Stimulated activated CD8-positive, alpha-beta memory T cell treated with anti-CD3 and anti-CD28 coated beads, Interleukin-7, amount 100 ng/mL, for 1 hour (primary cell): Measurements from ENCODE around the gene ACACB.

Experiments
- DNase-seq, 2 donors: peaks; one replicate each; pipeline ENCODE4 v3.0.0-alpha.2; 2020; ENCODE audit warnings: low read depth in 2 of 2

Gene ACACB

DNA sequence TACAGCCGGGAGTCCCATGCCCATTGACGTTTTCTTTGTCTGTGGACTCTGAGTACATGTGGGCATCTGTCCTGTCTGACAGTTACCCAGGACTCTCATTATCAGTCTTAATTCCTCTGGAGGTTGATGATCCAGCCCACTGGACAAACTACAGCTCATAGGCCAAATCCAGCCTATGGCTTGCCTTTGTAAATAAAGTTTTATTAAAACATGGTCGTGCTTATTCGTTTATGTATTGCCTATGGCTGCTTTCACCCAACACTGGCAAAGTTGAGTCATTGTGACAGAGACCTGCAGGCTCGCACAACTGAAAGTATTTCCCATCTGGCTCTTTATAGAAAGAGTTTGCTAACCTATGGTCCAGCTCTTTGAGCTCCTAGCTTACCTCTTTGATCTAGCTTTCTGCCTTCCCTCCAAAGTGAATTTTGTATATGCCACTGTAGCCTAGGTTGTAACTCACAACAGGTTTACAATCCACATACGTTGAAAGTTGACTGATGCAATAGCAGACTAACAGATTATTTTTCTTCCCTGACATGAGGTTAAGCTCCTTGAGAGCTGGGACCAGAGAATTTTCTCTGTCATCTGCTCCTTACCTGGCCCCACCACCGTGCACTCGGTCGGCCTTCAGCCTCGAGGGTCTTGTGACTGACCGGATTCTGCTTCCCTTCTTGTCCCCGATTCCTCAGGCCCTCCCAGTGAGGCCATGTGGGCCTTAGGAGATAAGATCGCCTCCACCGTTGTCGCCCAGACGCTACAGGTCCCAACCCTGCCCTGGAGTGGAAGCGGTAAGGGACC lies 57.3 kb downstream of the ACACB start:
- no peak for DNase-seq

DNA sequence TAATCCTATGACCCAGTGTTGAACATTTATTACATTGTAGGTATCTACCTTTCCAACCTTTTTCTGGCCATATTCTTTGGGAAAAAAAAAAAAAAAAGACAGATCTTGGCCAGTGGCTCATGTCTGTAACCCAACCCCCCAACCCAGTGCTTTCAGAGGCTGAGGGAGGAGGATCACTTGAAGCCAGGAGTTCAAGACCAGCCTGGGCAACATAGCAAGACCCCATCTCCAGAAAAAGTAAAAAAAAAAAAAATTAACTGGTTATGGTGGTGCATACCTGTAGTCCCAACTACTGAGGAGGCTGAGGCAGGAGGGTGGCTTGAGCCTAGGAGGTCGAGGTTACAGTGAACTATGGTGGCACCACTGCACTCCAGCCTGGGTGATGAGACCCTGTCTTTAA lies 58.1 kb downstream of the ACACB start:
- DNase-seq = no peak

DNA sequence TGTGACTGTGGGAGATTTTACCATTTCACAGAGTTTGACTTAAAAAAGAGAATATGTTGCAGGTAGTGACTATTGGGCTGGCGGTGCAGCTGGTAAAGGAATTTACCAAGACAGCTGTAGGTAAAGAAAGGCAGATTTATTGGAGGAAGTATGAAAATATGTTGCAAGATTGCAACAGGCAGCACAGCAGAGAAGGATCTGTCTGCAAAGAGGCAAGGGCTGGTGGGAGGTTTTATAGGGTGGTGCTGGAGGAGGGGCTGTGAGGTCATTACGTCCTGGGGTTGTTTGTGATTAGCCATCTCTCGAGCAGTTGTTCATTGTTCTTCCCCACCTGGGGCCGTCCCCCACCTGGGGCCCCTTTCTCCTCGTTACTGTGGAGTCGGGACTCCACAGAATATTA lies 62.1 kb downstream of the ACACB start:
- no peak for DNase-seq

DNA sequence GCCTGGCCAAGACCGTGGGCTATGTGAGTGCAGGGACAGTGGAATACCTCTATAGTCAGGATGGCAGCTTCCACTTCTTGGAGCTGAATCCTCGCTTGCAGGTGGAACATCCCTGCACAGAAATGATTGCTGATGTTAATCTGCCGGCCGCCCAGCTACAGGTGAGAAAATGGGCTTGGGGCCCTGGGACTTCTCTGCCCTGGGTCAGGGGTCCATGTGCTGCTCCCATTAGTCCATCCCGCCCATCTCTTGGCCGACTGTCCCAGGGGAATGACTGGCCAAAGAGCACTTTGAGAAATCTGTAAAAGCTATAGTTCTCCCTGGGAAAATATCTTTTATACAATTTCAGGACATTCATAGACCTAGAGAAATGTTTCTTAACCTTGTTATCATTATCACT lies 63.5 kb downstream of the ACACB start:
- DNase-seq = no peak

DNA sequence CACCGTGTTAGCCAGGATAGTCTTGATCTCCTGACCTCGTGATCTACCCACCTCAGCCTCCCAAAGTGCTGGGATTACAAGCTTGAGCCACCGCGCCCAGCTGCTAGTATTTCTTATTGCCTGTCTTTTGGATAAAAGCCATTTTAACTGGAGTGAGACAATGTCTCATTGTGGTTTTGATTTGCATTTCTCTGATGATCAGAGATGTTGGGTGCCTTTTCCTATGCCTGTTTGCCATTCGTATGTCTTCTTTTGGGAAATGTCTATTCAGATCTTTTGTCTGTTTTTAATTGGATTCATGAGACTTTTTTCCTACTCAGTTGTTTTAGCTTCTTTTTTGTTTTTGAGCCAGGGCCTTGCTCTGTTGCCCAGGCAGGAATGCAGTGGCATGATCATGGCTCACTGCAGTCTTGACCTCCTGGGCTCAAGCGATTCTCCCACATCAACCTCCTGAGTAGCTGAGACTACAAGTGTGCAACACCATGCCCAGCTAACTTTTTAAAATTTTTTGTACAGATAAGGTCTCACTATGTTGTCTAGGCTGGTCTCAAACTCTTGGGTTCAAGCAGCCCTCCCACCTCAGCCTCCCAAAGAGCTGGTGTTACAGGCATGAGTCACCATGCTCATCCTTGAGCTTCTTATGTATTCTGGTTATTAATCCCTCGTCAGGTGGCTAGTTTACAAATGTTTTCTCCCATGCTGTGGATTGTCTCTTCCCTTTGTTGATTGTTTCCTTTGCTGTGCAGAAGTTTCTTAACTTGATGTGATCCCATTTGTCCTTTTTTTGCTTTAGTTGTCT lies 65.9 kb downstream of the ACACB start:
- no peak for DNase-seq

DNA sequence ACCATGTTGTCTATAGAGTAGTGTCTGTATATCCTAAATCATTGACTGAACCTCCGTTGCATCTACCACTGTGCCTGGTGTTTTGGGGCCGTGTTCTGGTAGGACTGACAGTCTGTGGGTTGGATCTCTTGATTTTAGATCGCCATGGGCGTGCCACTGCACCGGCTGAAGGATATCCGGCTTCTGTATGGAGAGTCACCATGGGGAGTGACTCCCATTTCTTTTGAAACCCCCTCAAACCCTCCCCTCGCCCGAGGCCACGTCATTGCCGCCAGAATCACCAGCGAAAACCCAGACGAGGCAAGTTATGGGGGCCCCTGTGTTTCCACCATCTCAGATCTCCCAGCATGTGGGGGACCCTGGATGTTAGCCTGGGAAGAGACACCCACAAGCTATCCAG lies 69.1 kb downstream of the ACACB start:
- no peak for DNase-seq

DNA sequence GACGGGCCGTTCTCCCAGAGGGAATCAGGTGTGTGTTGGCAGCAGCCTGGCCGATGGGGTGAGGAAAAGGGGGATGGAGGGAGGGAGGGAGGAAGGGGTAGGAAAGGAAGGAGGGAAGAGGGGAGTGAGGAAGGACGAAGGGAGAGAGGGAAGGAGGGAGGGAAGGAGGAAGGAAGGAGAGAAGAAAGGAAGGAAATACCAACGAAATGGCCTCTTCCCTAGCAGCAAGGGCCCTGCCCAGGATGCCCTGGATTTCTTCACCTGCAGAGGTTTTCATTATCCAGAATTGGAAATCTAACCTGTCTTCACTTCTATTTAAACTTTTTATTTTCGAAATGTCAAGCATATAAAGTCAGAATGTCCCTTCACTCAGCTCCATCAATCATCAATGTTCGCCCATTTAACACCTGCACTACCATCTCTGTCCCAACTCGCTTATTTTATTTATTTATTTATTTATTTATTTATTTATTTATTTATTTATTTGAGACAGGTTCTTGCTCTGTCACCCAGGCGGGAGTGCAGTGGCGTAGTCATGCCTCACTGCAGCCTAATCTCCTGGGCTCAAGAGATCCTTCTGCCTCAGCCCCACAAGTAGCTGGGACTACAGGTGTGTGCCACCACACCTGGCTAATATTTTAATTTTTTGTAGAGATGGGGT lies 70.7 kb downstream of the ACACB start:
- DNase-seq = no peak

DNA sequence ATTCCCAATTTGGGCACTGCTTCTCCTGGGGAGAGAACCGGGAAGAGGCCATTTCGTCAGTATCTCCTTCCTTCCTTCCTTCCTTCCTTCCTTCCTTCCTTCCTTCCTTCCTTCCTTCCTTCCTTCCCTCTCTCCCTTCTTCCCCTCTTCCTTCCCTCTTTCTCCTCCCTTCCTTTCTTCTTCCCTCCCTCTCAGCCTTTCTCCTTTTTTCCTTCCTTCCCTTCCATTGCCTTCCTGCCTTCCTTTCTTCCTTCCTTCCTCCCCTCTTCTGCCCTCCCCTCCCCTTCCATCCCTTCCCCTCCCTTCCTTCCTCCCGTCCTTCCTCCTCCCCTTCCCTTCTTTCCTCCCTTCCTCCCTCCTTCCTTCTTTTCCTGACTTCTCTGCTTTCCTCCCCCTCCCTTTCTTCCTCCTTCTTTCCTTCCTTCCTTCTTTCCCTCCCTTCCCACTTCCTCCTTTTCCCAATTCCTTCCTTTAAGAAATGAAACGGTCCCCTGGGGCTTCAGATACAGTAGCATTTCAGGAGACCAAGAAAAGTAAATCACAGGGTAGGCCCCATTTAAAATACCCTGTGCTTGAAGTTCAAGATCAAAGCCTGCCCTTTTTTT lies 71.8 kb downstream of the ACACB start:
- no peak for DNase-seq

DNA sequence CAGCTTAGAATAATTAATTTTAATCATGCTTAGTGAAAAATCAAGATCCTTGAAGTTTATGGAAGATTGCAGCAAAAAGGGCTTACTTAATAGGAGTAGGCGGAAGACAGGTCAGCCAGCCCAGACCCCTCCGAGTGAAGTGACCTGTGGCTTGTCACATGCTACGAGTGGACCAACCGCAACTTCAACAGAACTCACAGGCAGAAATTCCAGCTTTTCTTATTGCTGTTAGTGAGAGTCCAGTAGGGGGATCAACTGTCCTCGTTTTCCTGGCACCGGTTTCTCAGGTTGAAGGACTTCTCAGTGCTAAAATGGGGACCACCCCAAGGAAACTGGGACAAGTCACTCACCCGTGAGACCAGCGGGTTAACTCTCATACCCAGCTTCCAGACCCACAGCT lies 72.9 kb downstream of the ACACB start:
- DNase-seq = no peak

DNA sequence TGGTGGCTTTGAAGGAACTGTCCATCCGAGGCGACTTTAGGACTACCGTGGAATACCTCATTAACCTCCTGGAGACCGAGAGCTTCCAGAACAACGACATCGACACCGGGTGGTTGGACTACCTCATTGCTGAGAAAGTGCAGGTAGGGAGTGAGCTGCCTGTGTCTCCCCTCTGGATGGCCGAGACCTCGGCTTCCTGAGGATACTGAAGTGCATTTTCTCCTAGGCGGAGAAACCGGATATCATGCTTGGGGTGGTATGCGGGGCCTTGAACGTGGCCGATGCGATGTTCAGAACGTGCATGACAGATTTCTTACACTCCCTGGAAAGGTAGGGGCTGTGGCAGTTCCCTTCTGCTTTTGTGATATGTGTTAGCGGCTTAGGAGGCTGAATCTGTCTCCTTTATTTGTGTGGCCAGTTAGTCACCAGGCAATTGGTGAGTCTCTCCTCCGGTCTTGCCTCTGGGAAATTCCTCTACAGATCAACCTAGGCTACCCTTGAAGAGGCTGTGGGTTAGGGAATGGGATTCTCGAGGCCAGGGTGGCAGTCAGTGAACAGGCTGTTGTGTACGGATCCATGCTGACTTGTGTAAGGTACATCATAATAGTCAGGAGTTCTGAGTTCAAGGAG lies 75.3 kb downstream of the ACACB start:
- no peak for DNase-seq

DNA sequence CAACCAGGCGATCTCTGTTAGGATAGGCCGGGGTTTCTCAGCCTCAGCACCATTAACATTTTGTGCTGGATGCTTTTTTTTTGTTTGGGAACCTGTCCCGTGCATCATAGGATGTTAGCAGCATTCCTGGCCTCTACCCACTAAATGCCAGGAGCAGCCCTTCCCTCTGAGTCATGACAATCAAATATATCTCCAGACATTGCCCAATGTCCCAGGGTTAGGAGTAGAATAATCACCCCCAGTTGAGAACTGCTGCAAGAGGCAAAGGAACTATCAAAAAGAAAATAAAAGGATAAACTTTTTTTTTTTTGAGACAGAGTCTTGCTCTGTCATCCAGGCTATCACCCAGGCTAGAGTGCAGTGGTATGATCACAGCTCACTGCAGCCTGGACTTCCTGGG lies 76.0 kb downstream of the ACACB start:
- no peak for DNase-seq

DNA sequence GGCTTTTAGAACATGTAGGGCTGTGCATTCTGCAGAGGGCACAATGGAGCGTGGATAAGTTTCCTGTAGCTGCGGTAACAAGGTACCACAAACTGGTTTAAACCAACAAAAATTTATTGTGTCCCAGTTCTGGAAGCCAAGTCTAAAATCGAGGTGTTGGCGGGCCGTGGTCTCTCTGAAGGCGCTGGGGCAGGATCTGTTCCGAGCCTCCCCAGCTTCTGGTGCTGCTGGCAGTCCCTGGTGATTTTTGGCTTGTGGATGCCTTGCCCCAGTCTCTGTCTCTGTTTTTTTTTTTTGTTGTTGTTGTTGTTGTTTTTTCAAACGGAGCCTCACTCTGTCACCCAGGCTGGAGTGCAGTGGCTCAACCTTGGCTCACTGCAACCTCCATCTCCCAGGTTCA lies 77.5 kb downstream of the ACACB start:
- no peak for DNase-seq

DNA sequence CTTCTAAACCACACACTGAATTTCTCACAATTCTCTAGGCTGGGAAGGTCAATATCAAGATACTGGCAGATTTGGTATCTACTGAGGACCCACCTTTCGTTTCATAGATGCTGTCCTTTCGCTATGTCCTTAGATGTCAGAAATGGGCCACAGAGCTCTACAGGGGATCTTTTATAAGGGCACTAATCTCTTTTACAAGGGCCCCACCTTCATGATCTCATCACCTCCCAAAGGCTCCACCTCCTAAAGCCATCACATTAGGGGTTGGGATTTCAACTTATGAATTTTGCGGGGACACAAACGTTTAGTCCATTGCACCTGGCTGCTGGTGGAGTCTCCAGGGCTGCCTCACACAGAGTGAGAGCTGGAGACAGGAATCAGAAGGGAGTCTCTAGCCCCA lies 79.9 kb downstream of the ACACB start:
- no peak for DNase-seq

DNA sequence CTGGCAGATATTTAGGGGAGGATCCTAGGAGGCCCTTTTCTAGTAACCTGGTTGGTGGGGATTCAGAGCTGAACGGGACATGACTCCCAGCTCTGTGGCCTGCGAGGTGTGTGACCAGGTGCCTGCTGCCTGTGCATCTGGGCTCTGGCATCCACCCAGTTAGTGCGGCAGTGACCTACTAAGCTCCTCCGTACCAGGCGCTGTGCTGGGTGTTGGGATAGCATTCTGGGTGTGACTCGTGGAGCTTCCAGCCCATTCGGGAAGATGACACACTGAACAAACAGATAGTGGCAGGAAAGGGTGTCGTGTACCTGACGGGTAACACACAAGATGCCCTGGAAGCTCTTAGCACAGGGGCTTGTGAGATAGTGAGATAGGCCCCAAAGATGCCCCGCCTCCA lies 80.9 kb downstream of the ACACB start:
- no peak for DNase-seq

DNA sequence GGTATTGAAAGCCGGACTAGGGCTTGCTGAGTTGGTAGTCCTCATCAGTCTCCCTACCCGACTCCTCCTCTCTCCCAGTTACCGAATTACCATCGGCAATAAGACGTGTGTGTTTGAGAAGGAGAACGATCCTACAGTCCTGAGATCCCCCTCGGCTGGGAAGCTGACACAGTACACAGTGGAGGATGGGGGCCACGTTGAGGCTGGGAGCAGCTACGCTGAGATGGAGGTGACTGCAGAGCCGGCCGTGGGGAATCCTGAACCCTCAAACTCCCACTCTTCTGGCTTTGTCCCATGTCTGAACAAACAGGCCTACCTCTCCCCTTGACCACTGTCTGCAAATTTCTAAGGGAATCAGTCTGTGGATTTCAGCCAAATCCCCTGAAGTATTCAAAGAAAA lies 82.9 kb downstream of the ACACB start:
- no peak for DNase-seq

DNA sequence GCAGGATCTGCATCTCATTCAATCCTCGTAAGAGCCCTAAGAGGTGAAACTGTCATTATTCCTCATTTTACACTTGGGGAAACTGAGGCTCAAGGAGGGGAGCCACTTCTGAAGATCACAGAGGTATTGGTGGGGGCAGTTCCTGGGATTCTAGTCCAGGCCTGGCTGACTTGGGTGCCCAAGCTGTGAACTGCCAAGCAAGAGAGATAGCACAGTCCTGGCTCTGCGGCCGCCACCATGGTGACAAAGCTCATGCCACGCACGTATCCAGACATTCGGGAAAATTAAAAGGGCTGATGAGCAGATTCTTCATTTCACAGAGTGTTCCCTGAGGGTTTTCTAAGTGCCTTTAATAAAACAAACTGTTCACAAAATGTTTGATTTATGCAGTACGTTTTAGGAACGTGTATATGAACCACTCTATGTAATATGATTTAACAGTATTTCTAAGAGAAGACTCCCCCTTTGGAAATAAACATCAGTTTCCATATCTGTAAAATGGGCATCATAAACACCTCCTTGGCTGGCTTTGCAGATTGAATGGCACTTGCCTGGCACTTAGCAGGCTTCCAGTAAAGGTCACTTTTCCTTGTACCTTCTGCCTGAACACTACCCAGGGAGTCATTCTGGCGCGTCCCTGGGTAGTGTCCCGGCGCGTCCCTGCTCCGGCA lies 84.6 kb downstream of the ACACB start:
- DNase-seq = no peak

DNA sequence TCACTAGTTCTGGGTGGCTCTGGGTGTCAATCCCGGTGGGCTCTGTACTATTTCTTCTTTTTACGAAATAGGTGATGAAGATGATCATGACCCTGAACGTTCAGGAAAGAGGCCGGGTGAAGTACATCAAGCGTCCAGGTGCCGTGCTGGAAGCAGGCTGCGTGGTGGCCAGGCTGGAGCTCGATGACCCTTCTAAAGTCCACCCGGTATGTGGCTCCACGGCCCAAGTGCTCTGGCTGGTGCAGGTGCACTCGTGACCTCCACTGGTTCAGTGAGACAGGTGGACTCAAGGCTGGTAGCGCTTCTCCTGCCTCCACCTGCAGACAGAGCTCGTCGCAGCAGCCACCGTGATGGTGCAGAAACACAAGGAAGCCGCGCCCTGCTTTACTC lies 85.1 kb downstream of the ACACB start:
- DNase-seq = no peak

DNA sequence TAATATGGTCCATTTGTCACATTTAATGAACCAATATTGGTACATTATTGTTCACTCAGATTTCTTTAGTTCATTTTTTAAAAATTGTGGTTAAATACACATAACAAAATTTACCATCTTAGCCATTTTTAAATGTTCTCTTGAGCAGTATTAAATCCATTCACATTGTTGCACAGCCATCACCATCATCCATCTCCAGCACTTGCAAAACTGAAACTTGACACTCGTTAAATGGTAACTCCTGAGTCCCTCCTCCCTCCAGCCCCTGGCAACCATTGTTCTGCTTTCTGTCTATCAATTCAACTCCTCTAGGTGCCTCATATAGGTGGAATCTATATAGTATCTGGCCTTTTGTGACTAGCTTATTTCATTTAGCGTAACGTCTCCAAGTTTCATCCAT lies 86.4 kb downstream of the ACACB start:
- DNase-seq = no peak

DNA sequence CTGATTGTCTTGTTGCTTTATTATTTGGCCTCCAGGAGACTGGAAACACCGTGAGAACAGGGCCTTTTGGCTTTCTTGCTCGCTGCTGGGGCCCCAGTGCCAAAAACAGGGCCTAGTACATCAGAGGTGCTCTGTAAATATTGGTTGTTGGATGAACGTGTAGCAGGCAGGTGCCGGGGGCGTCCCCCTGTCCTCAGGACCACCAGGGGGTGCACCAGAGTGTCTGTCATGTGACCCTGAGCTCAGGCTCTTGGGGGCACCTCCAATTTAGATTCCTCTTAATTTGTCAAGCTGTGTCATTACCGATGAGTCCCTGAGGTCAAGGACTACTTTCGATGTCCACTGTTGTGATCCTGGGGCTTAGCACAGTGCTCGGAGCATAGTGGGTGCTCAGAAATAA lies 87.1 kb downstream of the ACACB start:
- no peak for DNase-seq

DNA sequence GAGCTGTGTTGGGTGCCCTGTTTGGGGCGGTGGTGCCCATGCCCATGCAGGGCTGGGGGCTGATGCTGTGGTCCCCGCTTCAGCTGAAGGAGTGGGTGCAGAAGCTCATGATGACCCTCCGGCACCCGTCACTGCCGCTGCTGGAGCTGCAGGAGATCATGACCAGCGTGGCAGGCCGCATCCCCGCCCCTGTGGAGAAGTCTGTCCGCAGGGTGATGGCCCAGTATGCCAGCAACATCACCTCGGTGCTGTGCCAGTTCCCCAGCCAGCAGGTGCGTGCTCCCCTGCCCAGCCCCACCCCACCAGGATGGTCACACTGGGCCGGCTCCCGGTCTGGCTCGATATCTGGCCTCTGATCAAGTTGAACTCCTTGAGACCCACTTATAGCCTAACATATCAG lies 92.7 kb downstream of the ACACB start:
- no peak for DNase-seq

DNA sequence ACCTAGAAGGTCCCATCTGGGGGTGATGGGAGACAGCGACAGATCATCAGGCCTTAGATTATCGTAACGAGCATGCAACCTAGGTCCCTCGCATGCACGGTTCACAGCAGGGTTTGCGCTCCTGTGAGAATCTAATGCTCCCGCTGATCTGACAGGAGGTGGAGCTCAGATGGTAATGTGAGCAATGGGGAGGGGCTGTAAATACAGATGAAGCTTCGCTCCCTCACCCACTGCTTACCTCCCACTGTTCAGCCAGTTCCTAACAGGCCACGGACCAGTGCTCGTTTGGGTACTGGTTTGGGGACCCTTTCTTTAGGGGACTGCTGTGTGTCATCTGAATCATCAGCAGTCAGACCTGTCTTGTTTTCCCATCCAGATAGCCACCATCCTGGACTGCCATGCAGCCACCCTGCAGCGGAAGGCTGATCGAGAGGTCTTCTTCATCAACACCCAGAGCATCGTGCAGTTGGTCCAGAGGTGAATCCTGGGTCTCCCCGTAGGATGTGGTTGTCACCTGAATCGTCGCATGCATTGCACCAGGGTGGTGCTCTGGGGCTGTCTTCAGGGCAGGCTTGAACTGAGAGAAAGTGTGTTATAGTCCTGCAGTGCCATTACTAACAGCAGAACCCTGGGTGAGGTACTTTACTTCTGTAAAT lies 96.2 kb downstream of the ACACB start:
- no peak for DNase-seq
